IMR-90 (cell line): ENCODE results near the gene RCAN2. TPM values are rescaled to one million over a fixed set of nuclear protein-coding genes. Genes with fewer than 3 reads are reported as not detected.

ENCODE experiments used
- ATAC-seq: fragments of 200-7000 bp; cut with Tn5 transposase; 2 replicates; pipeline ENCODE4 v1.9.1; 2020; ENCODE audit warnings: low read depth, mild to moderate bottlenecking, moderate library complexity
- BruUV-seq: library from RNA; stranded (reverse); fragments of 400-500 nt; replicated peaks from 2 replicates; lab custom pipeline; 2021; lab: Mats Ljungman, UMichigan
- CTCF ChIA-PET: fragments of 300-600 bp; formaldehyde crosslinking; extraction: SDS; loops from one replicate; lab custom pipeline; 2021; ENCODE audit warnings: antibody characterized with exemption; lab: Yijun Ruan, JAX
- POLR2A ChIA-PET: fragments of 300-600 bp; sonication (Branson Sonifier 250); formaldehyde crosslinking; loops from one replicate; lab custom pipeline; 2022; ENCODE audit warnings: antibody characterized with exemption; ENCODE audit not compliant: unreplicated experiment; lab: Charles Lee
- DNase-seq: peaks from one replicate; pipeline ENCODE4 v3.0.0; 2013
- H2AFZ ChIP-seq: replicated peaks from 2 replicates; pipeline ENCODE3; 2013; ENCODE audit warnings: low read length, mild to moderate bottlenecking; ENCODE audit not compliant: poor library complexity
- H2AK5ac ChIP-seq: 2 replicates; pipeline ENCODE4 v1.6.1; 2013; ENCODE audit warnings: low read depth, low read length, inconsistent platforms
- H2AK9ac ChIP-seq: replicated peaks from 2 replicates; pipeline ENCODE3; 2013; ENCODE audit warnings: mild to moderate bottlenecking, low read depth, low read length, moderate library complexity; ENCODE audit not compliant: poor library complexity
- H2BK120ac ChIP-seq: 2 replicates; pipeline ENCODE4 v1.6.1; 2013; ENCODE audit warnings: low read depth, low read length, inconsistent platforms
- H2BK15ac ChIP-seq: 3 replicates; pipeline ENCODE4 v1.6.1; 2013; ENCODE audit warnings: low read depth, low read length, inconsistent platforms
- H2BK20ac ChIP-seq: 2 replicates; pipeline ENCODE4 v1.6.1; 2013; ENCODE audit warnings: low read depth, mild to moderate bottlenecking, inconsistent platforms, low read length, moderate library complexity
- H2BK5ac ChIP-seq: 2 replicates; pipeline ENCODE4 v1.6.1; 2013; ENCODE audit warnings: mild to moderate bottlenecking, low read depth, low read length, inconsistent platforms; ENCODE audit not compliant: poor library complexity, severe bottlenecking
- H3K14ac ChIP-seq: replicated peaks from 2 replicates; pipeline ENCODE4 v1.6.1; 2013; ENCODE audit warnings: low read depth, low read length, inconsistent platforms
- H3K18ac ChIP-seq: 2 replicates; pipeline ENCODE4 v1.6.1; 2013; ENCODE audit warnings: low read depth, low read length, control low read depth
- H3K23ac ChIP-seq: 2 replicates; pipeline ENCODE4 v1.6.1; 2013; ENCODE audit warnings: low read depth, low read length, inconsistent platforms
- H3K27ac ChIP-seq: 2 replicates; pipeline ENCODE4 v1.5.1; 2013; ENCODE audit warnings: mild to moderate bottlenecking, control low read depth, low read length; ENCODE audit not compliant: insufficient read depth
- H3K27me3 ChIP-seq: 2 replicates; pipeline ENCODE4 v1.6.1; 2013; ENCODE audit warnings: low read length; ENCODE audit not compliant: control insufficient read depth, insufficient read depth
- H3K36me3 ChIP-seq: 2 replicates; pipeline ENCODE4 v1.6.1; 2013; ENCODE audit warnings: low read length, mixed read lengths; ENCODE audit not compliant: control insufficient read depth, insufficient read depth
- H3K4ac ChIP-seq: 2 replicates; pipeline ENCODE4 v1.6.1; 2013; ENCODE audit warnings: low read depth, low read length, inconsistent platforms
- H3K4me1 ChIP-seq: 2 replicates; pipeline ENCODE4 v1.6.1; 2013; ENCODE audit warnings: low read length, mixed read lengths; ENCODE audit not compliant: control insufficient read depth, insufficient read depth
- H3K4me2 ChIP-seq: 2 replicates; pipeline ENCODE4 v1.6.1; 2013; ENCODE audit warnings: low read depth, mild to moderate bottlenecking, control low read depth, low read length, moderate library complexity
- H3K4me3 ChIP-seq: 2 replicates; pipeline ENCODE4 v1.5.1; 2013; ENCODE audit warnings: low read depth, mild to moderate bottlenecking, control low read depth, low read length, moderate library complexity; ENCODE audit not compliant: insufficient read depth
- H3K56ac ChIP-seq: 2 replicates; pipeline ENCODE4 v1.6.1; 2013; ENCODE audit warnings: low read length, inconsistent platforms; ENCODE audit not compliant: insufficient read depth; ENCODE audit errors: extremely low read depth
- H3K79me1 ChIP-seq, 2 experiments: 2 replicates each; pipeline ENCODE4 v1.6.1; 2013; ENCODE audit warnings: low read length in 2 of 2, inconsistent platforms in 1 of 2, low read depth in 1 of 2
- H3K9ac ChIP-seq: 2 replicates; pipeline ENCODE4 v1.6.1; 2013; ENCODE audit warnings: low read depth, low read length, control low read depth
- H3K9me1 ChIP-seq: 2 replicates; pipeline ENCODE4 v1.6.1; 2013; ENCODE audit warnings: low read length, inconsistent platforms; ENCODE audit not compliant: insufficient read depth
- H3K9me3 ChIP-seq: 2 replicates; pipeline ENCODE4 v1.6.1; 2013; ENCODE audit warnings: low read length; ENCODE audit not compliant: control insufficient read depth, insufficient read depth
- H4K20me1 ChIP-seq: 2 replicates; pipeline ENCODE4 v1.6.1; 2013; ENCODE audit warnings: low read length, inconsistent platforms; ENCODE audit not compliant: insufficient read depth
- H4K5ac ChIP-seq: 2 replicates; pipeline ENCODE4 v1.6.1; 2013; ENCODE audit warnings: mild to moderate bottlenecking, low read depth, low read length, control low read depth
- H4K8ac ChIP-seq, 2 experiments: 2 replicates each; pipeline ENCODE4 v1.6.1; 2013; ENCODE audit warnings: low read depth in 2 of 2, low read length in 2 of 2, control low read depth in 1 of 2, inconsistent platforms in 1 of 2
- H4K91ac ChIP-seq: 2 replicates; pipeline ENCODE4 v1.6.1; 2013; ENCODE audit warnings: low read depth, low read length, inconsistent platforms; ENCODE audit not compliant: insufficient read depth
- BHLHE40 ChIP-seq: fragments of 150-350 bp; IDR thresholded peaks from 2 replicates; pipeline ENCODE4 v1.6.1; 2016; ENCODE audit warnings: mild to moderate bottlenecking, low read depth, low read length
- CEBPB ChIP-seq: IDR thresholded peaks from 2 replicates; pipeline ENCODE4 v1.6.1; 2012; ENCODE audit warnings: low read depth, low read length, improper control_type of control experiment
- CHD1 ChIP-seq: IDR thresholded peaks from 2 replicates; pipeline ENCODE4 v1.6.1; 2012; ENCODE audit warnings: low read depth, low read length, improper control_type of control experiment
- FOS ChIP-seq: fragments of 150-350 bp; IDR thresholded peaks from 2 replicates; pipeline ENCODE4 v1.6.1; 2016; ENCODE audit warnings: low read depth, low read length
- MAFK ChIP-seq: IDR thresholded peaks from 2 replicates; pipeline ENCODE4 v1.6.1; 2012; ENCODE audit warnings: low read depth, low read length, improper control_type of control experiment
- MAZ ChIP-seq: IDR thresholded peaks from 2 replicates; pipeline ENCODE4 v1.6.1; 2012; ENCODE audit warnings: low read depth, mild to moderate bottlenecking, low read length, improper control_type of control experiment, moderate library complexity, borderline replicate concordance
- MXI1 ChIP-seq: IDR thresholded peaks from 2 replicates; pipeline ENCODE4 v1.6.1; 2012; ENCODE audit warnings: low read depth, mild to moderate bottlenecking, low read length, moderate library complexity, borderline replicate concordance
- NFE2L2 ChIP-seq: fragments of 150-350 bp; IDR thresholded peaks from 2 replicates; pipeline ENCODE4 v1.6.1; 2016; ENCODE audit warnings: low read depth, mild to moderate bottlenecking, low read length
- POLR2A ChIP-seq: IDR thresholded peaks from 2 replicates; pipeline ENCODE4 v1.6.1; 2012; ENCODE audit warnings: mild to moderate bottlenecking, low read depth, low read length
- RAD21 ChIP-seq: IDR thresholded peaks from 2 replicates; pipeline ENCODE4 v1.6.1; 2012; ENCODE audit warnings: low read length, improper control_type of control experiment
- RCOR1 ChIP-seq: IDR thresholded peaks from 2 replicates; pipeline ENCODE4 v1.6.1; 2012; ENCODE audit warnings: mild to moderate bottlenecking, low read length, improper control_type of control experiment; ENCODE audit not compliant: insufficient replicate concordance
- RFX5 ChIP-seq: IDR thresholded peaks from 2 replicates; pipeline ENCODE4 v1.8.0; 2012; ENCODE audit warnings: low read depth, mild to moderate bottlenecking, low read length, moderate library complexity
- SMC3 ChIP-seq: fragments of 150-350 bp; IDR thresholded peaks from 2 replicates; pipeline ENCODE4 v1.6.1; 2016; ENCODE audit warnings: low read depth, mild to moderate bottlenecking, antibody characterized with exemption, low read length, moderate library complexity
- WGBS, 2 experiments: methylation state at CpG; one replicate each; pipeline versions ENCODE4 v1.1.5 to v1.1.7; 2013; ENCODE audit warnings: missing lambda C conversion rate in 2 of 2; ENCODE audit not compliant: insufficient read length in 1 of 2; ENCODE audit errors: extremely low coverage in 2 of 2; 5-methylcytosine and 5-hydroxymethylcytosine counted together
- dilution Hi-C: fragments of 300-500 bp; cut with HindIII; formaldehyde crosslinking; loops from one replicate; pipeline ENCODE4 v1.14.3; 2018; ENCODE audit warnings: low sequenced_read_pairs; ENCODE audit not compliant: unreplicated experiment
- in situ Hi-C: fragments of 300-500 bp; cut with MboI; formaldehyde crosslinking; loops from 3 replicates; pipeline ENCODE4 v1.14.3; 2019; ENCODE audit warnings: low sequenced_read_pairs, inconsistent platforms, mixed read lengths
- intact Hi-C: fragments of 100-400 bp; cut with micrococcal nuclease; formaldehyde crosslinking; loops from 2 replicates; pipeline ENCODE4 v1.10.0; 2022
- polyA plus RNA-seq, 3 experiments: library from polyadenylated mRNA; depleted of rRNA; stranded (reverse); fragments of >200 nt; gene quantifications; 2 replicates each; pipeline ENCODE4 v1.2.3, GENCODE V29; 2012; ENCODE audit warnings: low replicate concordance in 1 of 3
- total RNA-seq: library from RNA; depleted of rRNA; stranded (reverse); fragments of >200 nt; gene quantifications from 2 replicates; pipeline ENCODE4 v1.2.3, GENCODE V29; 2012
- TF ChIP-seq, protein P1 (sequence below): fragments of 150-350 bp; IDR thresholded peaks from 2 replicates; pipeline ENCODE4 v1.6.1; 2016; ENCODE audit warnings: low read depth, mild to moderate bottlenecking, low read length, moderate library complexity, borderline replicate concordance
- TF ChIP-seq, protein P2 (sequence below): fragments of 150-350 bp; IDR thresholded peaks from 2 replicates; pipeline ENCODE4 v1.6.1; 2017; ENCODE audit warnings: mild to moderate bottlenecking, antibody characterized with exemption, low read length, low read depth
- TF ChIP-seq, protein P3 (sequence below): conservative IDR thresholded peaks from 2 replicates; pipeline ENCODE4 v1.5.1; 2012; ENCODE audit warnings: mild to moderate bottlenecking, low read depth, low read length, improper control_type of control experiment

Gene RCAN2
- total and polyA plus RNA-seq, 2 of the 4 experiments (the other 2 are of a cell fraction): 1.3 to 1.8 TPM

DNA sequence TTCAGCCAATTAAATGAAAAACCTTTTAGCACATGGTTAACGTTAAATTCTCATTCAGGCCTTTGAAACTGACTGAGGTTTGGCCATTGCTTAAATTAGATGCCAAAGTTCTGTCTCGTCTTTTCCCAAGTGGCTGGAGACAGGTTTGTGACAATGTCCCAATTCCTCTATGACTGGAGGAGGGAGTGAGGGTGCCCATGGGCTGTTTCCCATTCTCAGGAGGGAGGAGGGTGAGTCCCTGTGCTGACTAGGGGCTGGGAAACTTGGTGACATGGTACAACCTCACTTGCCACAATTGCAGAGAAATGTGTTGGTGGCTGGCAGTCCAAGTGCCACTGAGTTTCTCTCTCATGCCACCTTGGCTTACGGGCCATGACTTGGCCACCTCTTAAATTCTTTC is 256.5 kb downstream of the RCAN2 start:
- ATAC-seq: no peak
- Histone ChIP-seq H3K18ac (no peak overlapping the region), H3K9ac (no peak overlapping the region), H3K4me2 (no peak overlapping the region), H2BK15ac (no peak overlapping the region), H3K27ac (no peak overlapping the region), H3K4me3 (no peak overlapping the region), H3K9me3 (no peaks in the 10 kb centered on the region), H2BK120ac (no peak overlapping the region), H3K36me3 (no peaks in the 10 kb centered on the region), H2BK20ac (no peak overlapping the region), H3K23ac (no peak overlapping the region), H3K4ac (no peak overlapping the region), H3K9me1 (no peaks in the 10 kb centered on the region), H3K56ac (no peak overlapping the region), H3K14ac (no peak overlapping the region), H4K91ac (no peak overlapping the region), H2AFZ (no peak overlapping the region), H4K20me1 (no peaks in the 10 kb centered on the region), H2AK5ac (no peak overlapping the region), H4K5ac (no peak overlapping the region), H4K8ac (no peak overlapping the region), H3K79me1 (no peaks in the 10 kb centered on the region), H2AK9ac (no peak overlapping the region), H3K4me1 (no peaks in the 10 kb centered on the region), H2BK5ac (no peak overlapping the region), H3K27me3 (no peaks in the 10 kb centered on the region)
- TF ChIP-seq SMC3 (no peak), NFE2L2 (no peak), MXI1 (no peak), POLR2A (no peak), RFX5 (no peak), FOS (no peak), CHD1 (no peak), RAD21 (no peak), MAZ (no peak), CEBPB (no peak), BHLHE40 (no peak), MAFK (no peak), RCOR1 (no peak)
- TF ChIP-seq, protein P1, sequence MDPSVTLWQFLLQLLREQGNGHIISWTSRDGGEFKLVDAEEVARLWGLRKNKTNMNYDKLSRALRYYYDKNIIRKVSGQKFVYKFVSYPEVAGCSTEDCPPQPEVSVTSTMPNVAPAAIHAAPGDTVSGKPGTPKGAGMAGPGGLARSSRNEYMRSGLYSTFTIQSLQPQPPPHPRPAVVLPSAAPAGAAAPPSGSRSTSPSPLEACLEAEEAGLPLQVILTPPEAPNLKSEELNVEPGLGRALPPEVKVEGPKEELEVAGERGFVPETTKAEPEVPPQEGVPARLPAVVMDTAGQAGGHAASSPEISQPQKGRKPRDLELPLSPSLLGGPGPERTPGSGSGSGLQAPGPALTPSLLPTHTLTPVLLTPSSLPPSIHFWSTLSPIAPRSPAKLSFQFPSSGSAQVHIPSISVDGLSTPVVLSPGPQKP: no peak
- TF ChIP-seq, protein P2, sequence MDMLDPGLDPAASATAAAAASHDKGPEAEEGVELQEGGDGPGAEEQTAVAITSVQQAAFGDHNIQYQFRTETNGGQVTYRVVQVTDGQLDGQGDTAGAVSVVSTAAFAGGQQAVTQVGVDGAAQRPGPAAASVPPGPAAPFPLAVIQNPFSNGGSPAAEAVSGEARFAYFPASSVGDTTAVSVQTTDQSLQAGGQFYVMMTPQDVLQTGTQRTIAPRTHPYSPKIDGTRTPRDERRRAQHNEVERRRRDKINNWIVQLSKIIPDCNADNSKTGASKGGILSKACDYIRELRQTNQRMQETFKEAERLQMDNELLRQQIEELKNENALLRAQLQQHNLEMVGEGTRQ: no peak
- TF ChIP-seq, protein P3, sequence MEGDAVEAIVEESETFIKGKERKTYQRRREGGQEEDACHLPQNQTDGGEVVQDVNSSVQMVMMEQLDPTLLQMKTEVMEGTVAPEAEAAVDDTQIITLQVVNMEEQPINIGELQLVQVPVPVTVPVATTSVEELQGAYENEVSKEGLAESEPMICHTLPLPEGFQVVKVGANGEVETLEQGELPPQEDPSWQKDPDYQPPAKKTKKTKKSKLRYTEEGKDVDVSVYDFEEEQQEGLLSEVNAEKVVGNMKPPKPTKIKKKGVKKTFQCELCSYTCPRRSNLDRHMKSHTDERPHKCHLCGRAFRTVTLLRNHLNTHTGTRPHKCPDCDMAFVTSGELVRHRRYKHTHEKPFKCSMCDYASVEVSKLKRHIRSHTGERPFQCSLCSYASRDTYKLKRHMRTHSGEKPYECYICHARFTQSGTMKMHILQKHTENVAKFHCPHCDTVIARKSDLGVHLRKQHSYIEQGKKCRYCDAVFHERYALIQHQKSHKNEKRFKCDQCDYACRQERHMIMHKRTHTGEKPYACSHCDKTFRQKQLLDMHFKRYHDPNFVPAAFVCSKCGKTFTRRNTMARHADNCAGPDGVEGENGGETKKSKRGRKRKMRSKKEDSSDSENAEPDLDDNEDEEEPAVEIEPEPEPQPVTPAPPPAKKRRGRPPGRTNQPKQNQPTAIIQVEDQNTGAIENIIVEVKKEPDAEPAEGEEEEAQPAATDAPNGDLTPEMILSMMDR: no peak
- 20% methylated on average over 1 of the region's 3 CpGs; no CpG with 5 or more reads in 1 of the 2 experiments for WGBS, 2 experiments
- in situ Hi-C loops (no loop called here), dilution Hi-C loops (no loop called here), intact Hi-C loops (no loop called here)
- DNase-seq: no peak
- POLR2A ChIA-PET: no interaction called here
- no TSS peak for BruUV-seq
- CTCF ChIA-PET: no interaction called here
